ENCODE results near the gene TUBD1.

DNA sequence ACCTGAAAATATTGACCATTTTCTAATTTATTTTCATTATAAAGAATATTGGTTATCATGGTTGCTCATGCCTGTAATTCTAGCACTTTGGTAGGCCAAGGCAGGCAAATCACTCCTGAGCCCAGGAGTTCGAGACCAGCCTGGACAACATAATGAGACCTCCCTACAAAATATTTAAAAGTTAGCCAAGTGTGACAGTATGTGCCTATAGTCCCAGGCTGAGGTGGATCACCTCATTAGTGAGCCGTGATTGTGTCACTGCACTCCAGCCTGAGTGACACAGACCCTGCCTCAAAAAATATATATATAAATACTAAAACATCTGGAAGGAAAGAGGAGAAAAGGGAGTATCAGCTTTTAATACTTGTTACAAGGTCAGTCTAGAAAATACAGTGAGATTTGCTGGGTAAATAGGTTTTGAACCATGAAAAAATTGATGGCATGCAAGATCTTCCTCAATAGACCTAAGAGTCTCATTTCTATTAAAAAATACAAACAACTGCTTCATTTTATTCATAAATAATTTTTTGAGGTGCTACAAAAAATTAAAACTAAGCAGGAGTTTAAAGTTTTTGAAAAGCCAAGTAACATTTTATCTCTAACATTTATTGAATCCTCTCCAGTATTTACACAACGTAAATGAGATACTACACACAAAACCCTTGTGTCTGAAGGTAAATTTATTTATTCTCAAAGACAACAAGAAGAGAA, 47.7 kb downstream of the TUBD1 start:
- TF ChIP-seq, protein P1, sequence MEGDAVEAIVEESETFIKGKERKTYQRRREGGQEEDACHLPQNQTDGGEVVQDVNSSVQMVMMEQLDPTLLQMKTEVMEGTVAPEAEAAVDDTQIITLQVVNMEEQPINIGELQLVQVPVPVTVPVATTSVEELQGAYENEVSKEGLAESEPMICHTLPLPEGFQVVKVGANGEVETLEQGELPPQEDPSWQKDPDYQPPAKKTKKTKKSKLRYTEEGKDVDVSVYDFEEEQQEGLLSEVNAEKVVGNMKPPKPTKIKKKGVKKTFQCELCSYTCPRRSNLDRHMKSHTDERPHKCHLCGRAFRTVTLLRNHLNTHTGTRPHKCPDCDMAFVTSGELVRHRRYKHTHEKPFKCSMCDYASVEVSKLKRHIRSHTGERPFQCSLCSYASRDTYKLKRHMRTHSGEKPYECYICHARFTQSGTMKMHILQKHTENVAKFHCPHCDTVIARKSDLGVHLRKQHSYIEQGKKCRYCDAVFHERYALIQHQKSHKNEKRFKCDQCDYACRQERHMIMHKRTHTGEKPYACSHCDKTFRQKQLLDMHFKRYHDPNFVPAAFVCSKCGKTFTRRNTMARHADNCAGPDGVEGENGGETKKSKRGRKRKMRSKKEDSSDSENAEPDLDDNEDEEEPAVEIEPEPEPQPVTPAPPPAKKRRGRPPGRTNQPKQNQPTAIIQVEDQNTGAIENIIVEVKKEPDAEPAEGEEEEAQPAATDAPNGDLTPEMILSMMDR (IDR thresholded peaks at IDR 0.05): no peak
- TF ChIP-seq POLR2AphosphoS5 (IDR thresholded peaks at IDR 0.05): no peak

Measured in gastroesophageal sphincter (tissue), 3 donors.